HepG2 (cell line): ENCODE data around the gene TDRD6. TPM values are rescaled to one million over a fixed set of nuclear protein-coding genes. Genes with fewer than 3 reads are reported as not detected.

Experiments used
- ATAC-seq: fragments of 200-7000 bp; cut with Tn5 transposase; 3 replicates; pipeline ENCODE4 v1.9.1; 2020; ENCODE audit warnings: mild to moderate bottlenecking, moderate library complexity
- BruUV-seq: library from RNA; stranded (reverse); fragments of 400-500 nt; replicated peaks from 2 replicates; lab custom pipeline; 2021; lab: Mats Ljungman, UMichigan
- CTCF ChIA-PET: fragments of 300-600 bp; formaldehyde crosslinking; extraction: SDS; loops from one replicate; lab custom pipeline; 2021; ENCODE audit warnings: low total read pairs, inconsistent platforms, low intra/inter-chr PET ratio; lab: Yijun Ruan, JAX
- POLR2A ChIA-PET: fragments of 350-600 bp; sonication (Branson Sonifier 250); formaldehyde crosslinking; loops from one replicate; lab custom pipeline; 2020; ENCODE audit warnings: antibody characterized with exemption, inconsistent platforms; lab: Yijun Ruan, JAX
- DNase-seq: peaks from one replicate; pipeline ENCODE4 v3.0.0-alpha.2; 2015; ENCODE audit warnings: low spot score
- FAIRE-seq: peaks from 3 replicates; lab custom pipeline; 2011; peaks lifted over from hg19 to GRCh38; lab: Jason Lieb, UNC
- H2AFZ ChIP-seq: one replicate; pipeline ENCODE4 v1.6.1; 2011; ENCODE audit warnings: low read length, inconsistent platforms
- H3K27ac ChIP-seq: fragments of 300-600 bp; 3 replicates; pipeline ENCODE4 v1.8.0; 2011; ENCODE audit warnings: mixed run types, mild to moderate bottlenecking, mixed read lengths, low read length, inconsistent platforms; ENCODE audit not compliant: insufficient read depth; ENCODE audit errors: extremely low read length
- H3K27me3 ChIP-seq, 2 experiments: fragments of 200-600 bp in 1 of 2; 2 replicates in 1 of 2; 3 replicates in 1 of 2; pipeline versions ENCODE4 v1.6.0 to v1.8.0; 2011; ENCODE audit warnings: low read length in 2 of 2, mild to moderate bottlenecking in 2 of 2, moderate library complexity in 2 of 2, inconsistent platforms in 1 of 2; ENCODE audit not compliant: insufficient read depth in 2 of 2, control insufficient read depth in 1 of 2
- H3K36me3 ChIP-seq, 2 experiments: fragments of 200-600 bp in 1 of 2; replicated peaks in 1 of 2; 2 replicates in 1 of 2; 3 replicates in 1 of 2; pipeline versions ENCODE4 v1.5.1 to v1.8.0; 2011; ENCODE audit warnings: low read length in 2 of 2, inconsistent platforms in 1 of 2; ENCODE audit not compliant: insufficient read depth in 2 of 2, control insufficient read depth in 1 of 2
- H3K4me1 ChIP-seq: 2 replicates; pipeline ENCODE4 v1.5.1; 2012; ENCODE audit warnings: low read length, inconsistent platforms; ENCODE audit not compliant: insufficient read depth
- H3K4me2 ChIP-seq: 2 replicates; pipeline ENCODE4 v1.6.0; 2011; ENCODE audit warnings: low read depth, low read length, inconsistent platforms
- H3K4me3 ChIP-seq, 3 experiments: fragments of 200-600 bp in 1 of 3; sonication (generic), shearing (Covaris generic) in 1 of 3; replicated peaks in 1 of 3; 2 replicates each; pipeline ENCODE4 v1.5.1; 2011 to 2016; ENCODE audit warnings: low read length in 3 of 3, inconsistent platforms in 2 of 3, low read depth in 2 of 3, mild to moderate bottlenecking in 2 of 3, control low read depth in 1 of 3, mixed read lengths in 1 of 3; ENCODE audit not compliant: insufficient read depth in 1 of 3
- H3K79me2 ChIP-seq: one replicate; pipeline ENCODE4 v1.6.1; 2011; ENCODE audit warnings: low read length, inconsistent platforms; ENCODE audit not compliant: insufficient read depth
- H3K9ac ChIP-seq: 2 replicates; pipeline ENCODE4 v1.6.0; 2011; ENCODE audit warnings: mild to moderate bottlenecking, low read depth, low read length, inconsistent platforms; ENCODE audit not compliant: insufficient read depth
- H3K9me3 ChIP-seq: 2 replicates; pipeline ENCODE4 v1.5.1; 2012; ENCODE audit warnings: mild to moderate bottlenecking, low read length
- H4K20me1 ChIP-seq: 2 replicates; pipeline ENCODE4 v1.6.0; 2011; ENCODE audit warnings: inconsistent platforms, mild to moderate bottlenecking, low read length, moderate library complexity; ENCODE audit not compliant: insufficient read depth
- GATA4 ChIP-seq: sonication (generic); IDR thresholded peaks from 2 replicates; pipeline ENCODE4 v1.6.1; 2016; ENCODE audit warnings: antibody characterized with exemption, low read depth, borderline replicate concordance
- KAT8 ChIP-seq: IDR thresholded peaks from 2 replicates; pipeline ENCODE4 v1.6.1; 2016; ENCODE audit warnings: missing genetic modification reagents, missing compliant biosample characterization
- KLF15 ChIP-seq: sonication (generic); formaldehyde crosslinking; IDR thresholded peaks from 2 replicates; pipeline ENCODE4 v1.8.1; 2023; ENCODE audit warnings: borderline replicate concordance, mild to moderate bottlenecking, inconsistent platforms, missing genetic modification reagents, mixed read lengths
- SP4 ChIP-seq: sonication (generic); formaldehyde crosslinking; IDR thresholded peaks from 2 replicates; pipeline ENCODE4 v1.8.1; 2023; ENCODE audit warnings: mild to moderate bottlenecking, missing genetic modification reagents
- TOPORS ChIP-seq: sonication (generic); formaldehyde crosslinking; IDR thresholded peaks from 2 replicates; pipeline ENCODE4 v1.8.0; 2023; ENCODE audit warnings: mild to moderate bottlenecking, missing genetic modification reagents
- ZC3H13 ChIP-seq: sonication (generic); formaldehyde crosslinking; IDR thresholded peaks from 2 replicates; pipeline ENCODE4 v1.8.1; 2023; ENCODE audit warnings: mild to moderate bottlenecking, missing genetic modification reagents, moderate library complexity
- ZKSCAN5 ChIP-seq: sonication (generic); formaldehyde crosslinking; IDR thresholded peaks from 2 replicates; pipeline ENCODE4 v1.5.1; 2020; ENCODE audit warnings: mild to moderate bottlenecking, missing genetic modification reagents
- ZNF143 ChIP-seq: sonication (generic); formaldehyde crosslinking; IDR thresholded peaks from 2 replicates; pipeline ENCODE4 v1.4.0; 2020; ENCODE audit warnings: missing genetic modification reagents
- ZNF543 ChIP-seq: sonication (generic); formaldehyde crosslinking; IDR thresholded peaks from 2 replicates; pipeline ENCODE4 v1.4.0; 2020; ENCODE audit warnings: mild to moderate bottlenecking, missing genetic modification reagents
- ZNF563 ChIP-seq: sonication (generic); formaldehyde crosslinking; IDR thresholded peaks from 2 replicates; pipeline ENCODE4 v1.8.0; 2022; ENCODE audit warnings: mild to moderate bottlenecking, moderate library complexity, missing genetic modification reagents
- ZNF589 ChIP-seq: sonication (generic); formaldehyde crosslinking; conservative IDR thresholded peaks from 2 replicates; pipeline ENCODE4 v1.8.0; 2022; ENCODE audit warnings: mild to moderate bottlenecking, moderate library complexity, missing genetic modification reagents
- ZSCAN12 ChIP-seq: sonication (generic); formaldehyde crosslinking; IDR thresholded peaks from 2 replicates; pipeline ENCODE4 v1.9.0; 2021; ENCODE audit warnings: mild to moderate bottlenecking, missing genetic modification reagents
- WGBS: methylation state at CpG from one replicate; pipeline ENCODE4 v1.1.6; 2017; ENCODE audit warnings: low lambda C conversion rate; 5-methylcytosine and 5-hydroxymethylcytosine counted together
- in situ Hi-C: cut with HindIII; loops from 2 replicates; pipeline ENCODE4 v1.10.0; 2017; ENCODE audit warnings: low pct_unique_long_range_greater_than_20kb; ENCODE audit not compliant: extremely low pct_ligation_motif_present
- intact Hi-C: fragments of 100-400 bp; cut with micrococcal nuclease; formaldehyde crosslinking; loops from one replicate; pipeline ENCODE4 v1.10.0; 2022; ENCODE audit not compliant: unreplicated experiment
- polyA plus RNA-seq, 8 experiments: library from polyadenylated mRNA; depleted of rRNA in 3 of 8; stranded (reverse) in 7 of 8; unstranded in 1 of 8; fragments of >200 nt; fragmentation: Illumina TruSeq in 4 of 8; extraction: Trizol in 4 of 8; gene quantifications; 2 replicates each; pipeline versions ENCODE4 v1.2.1 to v1.2.3, GENCODE V29; 2011 to 2016; ENCODE audit warnings: low read depth in 4 of 8, missing spikeins in 1 of 8, mixed read lengths in 1 of 8; ENCODE audit not compliant: insufficient read depth in 1 of 8
- total RNA-seq, 5 experiments: library from RNA; depleted of rRNA; stranded (reverse); fragments of >200 nt; fragmentation: Illumina TruSeq; extraction: Trizol; gene quantifications; 2 replicates each; pipeline ENCODE4 v1.2.3, GENCODE V29; 2016; ENCODE audit warnings: low read depth in 1 of 5
- TF ChIP-seq, protein P1 (sequence below): sonication (generic); formaldehyde crosslinking; IDR thresholded peaks from 2 replicates; pipeline ENCODE4 v1.8.1; 2023; ENCODE audit warnings: mild to moderate bottlenecking, moderate library complexity, missing genetic modification reagents
- TF ChIP-seq, protein P2 (sequence below): sonication (generic); formaldehyde crosslinking; IDR thresholded peaks from 2 replicates; pipeline ENCODE4 v1.5.0; 2020; ENCODE audit warnings: missing genetic modification reagents
- TF ChIP-seq, protein P3 (sequence below), 2 experiments: IDR thresholded peaks; 2 replicates each; pipeline ENCODE4 v1.6.1; 2011 to 2012; ENCODE audit warnings: low read length in 2 of 2, borderline replicate concordance in 1 of 2, low read depth in 1 of 2, mild to moderate bottlenecking in 1 of 2, moderate library complexity in 1 of 2

The TDRD6 gene
- total and polyA plus RNA-seq, 2 of the 13 experiments (the other 11 are each of a cell fraction or from before 2014, with no cell fraction given) = not detected

DNA sequence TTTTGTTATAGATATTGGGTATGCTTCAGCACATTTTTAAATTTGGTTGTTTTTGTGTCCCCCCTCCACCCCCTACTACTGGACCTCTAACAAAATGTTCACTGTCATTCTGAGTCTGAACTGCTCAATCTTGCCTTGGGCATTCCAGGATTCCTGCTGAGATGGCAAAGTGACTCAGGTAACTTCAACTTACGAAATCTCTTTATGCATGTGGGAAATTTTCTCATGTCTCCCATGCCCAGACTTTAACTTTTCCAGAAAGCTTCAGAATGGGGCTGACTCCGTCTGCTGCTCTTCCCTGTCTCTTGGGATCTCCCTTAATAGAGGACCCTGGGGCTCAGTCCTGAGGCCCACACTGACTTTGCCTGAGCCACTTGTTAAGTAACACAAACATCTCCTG, 49.0 kb upstream of the TDRD6 start:
- BruUV-seq = no TSS peak
- no peaks in the 10 kb centered on the region for H3K36me3 ChIP-seq
- no peak overlapping the region for H3K4me3 ChIP-seq
- no peaks in the 10 kb centered on the region for H3K9me3 ChIP-seq
- in situ Hi-C loops (loop anchor here (10.0 kb wide), 2 partner anchors 214 to 424 kb away; no protein-coding TSS in a partner anchor), intact Hi-C loops (no loop called here)
- no peaks in the 10 kb centered on the region for H3K79me2 ChIP-seq
- H3K27me3 ChIP-seq = no peaks in the 10 kb centered on the region
- CTCF ChIA-PET = no interaction called here
- ATAC-seq = no peak
- no peak for DNase-seq
- H3K4me2 ChIP-seq = no peak overlapping the region
- H3K27ac ChIP-seq = no peak overlapping the region
- FAIRE-seq = no peak
- WGBS = 2% methylated on average over 2 of the region's 2 CpGs
- no peak overlapping the region for H3K9ac ChIP-seq
- H2AFZ ChIP-seq = no peak overlapping the region
- TF ChIP-seq KAT8 (CRISPR knock-in tag) = no peak
- no peak for TF ChIP-seq ZC3H13 (CRISPR knock-in tag)
- TF ChIP-seq ZSCAN12 (CRISPR knock-in tag) = no peak
- no peak for TF ChIP-seq KLF15
- TF ChIP-seq TOPORS (CRISPR knock-in tag) = no peak
- TF ChIP-seq ZKSCAN5 (CRISPR knock-in tag) = no peak
- TF ChIP-seq, protein P1, sequence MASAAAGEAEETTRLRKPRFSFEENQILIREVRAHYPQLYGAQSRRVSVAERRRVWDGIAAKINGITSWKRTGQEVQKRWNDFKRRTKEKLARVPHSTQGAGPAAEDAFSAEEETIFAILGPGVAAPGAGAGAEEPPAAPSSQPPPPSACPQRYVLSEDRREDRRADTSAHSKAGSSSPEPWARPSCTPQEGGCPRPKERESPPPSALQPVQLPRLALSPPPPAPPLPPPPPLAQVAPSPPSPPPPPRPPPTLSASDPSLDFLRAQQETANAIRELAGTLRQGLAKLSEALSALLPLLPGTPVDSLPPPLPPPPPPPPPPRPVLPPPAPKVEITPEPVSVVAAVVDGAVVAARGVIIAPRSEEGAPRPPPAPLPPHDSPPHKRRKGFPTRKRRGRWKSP = no peak
- no peak for TF ChIP-seq GATA4
- no peak for TF ChIP-seq SP4 (CRISPR knock-in tag)
- TF ChIP-seq, protein P2, sequence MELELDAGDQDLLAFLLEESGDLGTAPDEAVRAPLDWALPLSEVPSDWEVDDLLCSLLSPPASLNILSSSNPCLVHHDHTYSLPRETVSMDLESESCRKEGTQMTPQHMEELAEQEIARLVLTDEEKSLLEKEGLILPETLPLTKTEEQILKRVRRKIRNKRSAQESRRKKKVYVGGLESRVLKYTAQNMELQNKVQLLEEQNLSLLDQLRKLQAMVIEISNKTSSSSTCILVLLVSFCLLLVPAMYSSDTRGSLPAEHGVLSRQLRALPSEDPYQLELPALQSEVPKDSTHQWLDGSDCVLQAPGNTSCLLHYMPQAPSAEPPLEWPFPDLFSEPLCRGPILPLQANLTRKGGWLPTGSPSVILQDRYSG = no peak
- no peak for TF ChIP-seq ZNF543
- no peak for TF ChIP-seq ZNF589 (CRISPR knock-in tag)
- TF ChIP-seq, protein P3, sequence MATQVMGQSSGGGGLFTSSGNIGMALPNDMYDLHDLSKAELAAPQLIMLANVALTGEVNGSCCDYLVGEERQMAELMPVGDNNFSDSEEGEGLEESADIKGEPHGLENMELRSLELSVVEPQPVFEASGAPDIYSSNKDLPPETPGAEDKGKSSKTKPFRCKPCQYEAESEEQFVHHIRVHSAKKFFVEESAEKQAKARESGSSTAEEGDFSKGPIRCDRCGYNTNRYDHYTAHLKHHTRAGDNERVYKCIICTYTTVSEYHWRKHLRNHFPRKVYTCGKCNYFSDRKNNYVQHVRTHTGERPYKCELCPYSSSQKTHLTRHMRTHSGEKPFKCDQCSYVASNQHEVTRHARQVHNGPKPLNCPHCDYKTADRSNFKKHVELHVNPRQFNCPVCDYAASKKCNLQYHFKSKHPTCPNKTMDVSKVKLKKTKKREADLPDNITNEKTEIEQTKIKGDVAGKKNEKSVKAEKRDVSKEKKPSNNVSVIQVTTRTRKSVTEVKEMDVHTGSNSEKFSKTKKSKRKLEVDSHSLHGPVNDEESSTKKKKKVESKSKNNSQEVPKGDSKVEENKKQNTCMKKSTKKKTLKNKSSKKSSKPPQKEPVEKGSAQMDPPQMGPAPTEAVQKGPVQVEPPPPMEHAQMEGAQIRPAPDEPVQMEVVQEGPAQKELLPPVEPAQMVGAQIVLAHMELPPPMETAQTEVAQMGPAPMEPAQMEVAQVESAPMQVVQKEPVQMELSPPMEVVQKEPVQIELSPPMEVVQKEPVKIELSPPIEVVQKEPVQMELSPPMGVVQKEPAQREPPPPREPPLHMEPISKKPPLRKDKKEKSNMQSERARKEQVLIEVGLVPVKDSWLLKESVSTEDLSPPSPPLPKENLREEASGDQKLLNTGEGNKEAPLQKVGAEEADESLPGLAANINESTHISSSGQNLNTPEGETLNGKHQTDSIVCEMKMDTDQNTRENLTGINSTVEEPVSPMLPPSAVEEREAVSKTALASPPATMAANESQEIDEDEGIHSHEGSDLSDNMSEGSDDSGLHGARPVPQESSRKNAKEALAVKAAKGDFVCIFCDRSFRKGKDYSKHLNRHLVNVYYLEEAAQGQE (IDR thresholded peaks at IDR 0.05; ENCODE audit: borderline replicate concordance in 1 of 2, low read depth in 1 of 2, low read length in 2 of 2) = no peak
- TF ChIP-seq ZNF143 (CRISPR knock-in tag) = no peak
- TF ChIP-seq ZNF563 (CRISPR knock-in tag) = no peak
- TF ChIP-seq, all 625 proteins: peak for 0
- Histone ChIP-seq H3K4me1 (no peaks in the 10 kb centered on the region), H4K20me1 (no peaks in the 10 kb centered on the region)
- POLR2A ChIA-PET = no interaction called here
